HG03175 (cell line): ENCODE measurements around the gene SLC33A1.
"Not testable (repeated sequence)": the region's sequence is repeated elsewhere in the genome, so short reads cannot be mapped to it uniquely, and the experiment has no call there.

Experiments
- ATAC-seq: cut with Tn5 transposase; IDR thresholded peaks from one replicate; pipeline ENCODE4 v1.9.1; 2021; ENCODE audit warnings: mild to moderate bottlenecking, moderate library complexity; ENCODE audit not compliant: unreplicated experiment

The SLC33A1 gene

DNA sequence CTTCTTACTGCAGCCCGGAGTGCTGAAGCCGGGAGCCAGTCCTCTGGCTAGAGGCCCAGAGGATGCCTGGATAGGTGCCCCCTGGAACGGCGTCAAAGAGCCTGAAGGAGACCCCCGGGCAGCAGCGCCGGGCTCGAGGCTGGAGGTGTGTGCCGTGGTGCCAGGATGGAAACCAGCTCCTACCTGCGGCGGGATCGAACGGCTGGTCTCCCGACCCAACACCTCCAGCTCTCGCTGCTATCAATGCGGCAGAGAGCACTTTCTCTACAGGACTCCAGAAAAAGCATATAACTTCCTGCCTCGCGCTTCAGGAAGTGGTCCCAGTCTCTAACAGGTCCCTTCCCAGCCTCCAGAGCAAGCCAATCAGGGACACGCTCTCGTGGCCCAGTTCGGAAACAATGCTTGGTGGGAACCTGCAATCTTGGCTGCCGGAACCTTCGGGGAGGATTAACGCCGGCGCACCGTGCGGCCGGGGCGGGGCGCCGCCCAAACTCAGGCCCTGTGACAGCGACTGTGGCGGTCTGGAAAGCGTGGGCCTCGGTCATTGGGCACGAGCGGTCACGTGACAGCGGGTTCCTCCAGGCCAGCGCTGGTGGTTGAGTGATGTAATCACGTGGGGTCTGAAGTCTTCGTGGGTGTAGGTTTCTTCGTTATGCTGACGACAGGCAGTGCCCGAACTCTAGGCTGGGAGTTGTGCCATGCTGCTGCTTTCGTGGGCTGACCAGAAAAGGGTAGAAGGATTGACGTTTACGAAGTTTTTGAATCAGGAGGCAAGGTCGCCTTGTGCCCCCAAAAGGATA lies at the start of gene SLC33A1:
SLC33A1 (minus strand) TSS at position 287 of the 800 bp plus-strand sequence. CDS start 430 bp downstream, outside the sequence.
- peak; percentile 94 for ATAC-seq

DNA sequence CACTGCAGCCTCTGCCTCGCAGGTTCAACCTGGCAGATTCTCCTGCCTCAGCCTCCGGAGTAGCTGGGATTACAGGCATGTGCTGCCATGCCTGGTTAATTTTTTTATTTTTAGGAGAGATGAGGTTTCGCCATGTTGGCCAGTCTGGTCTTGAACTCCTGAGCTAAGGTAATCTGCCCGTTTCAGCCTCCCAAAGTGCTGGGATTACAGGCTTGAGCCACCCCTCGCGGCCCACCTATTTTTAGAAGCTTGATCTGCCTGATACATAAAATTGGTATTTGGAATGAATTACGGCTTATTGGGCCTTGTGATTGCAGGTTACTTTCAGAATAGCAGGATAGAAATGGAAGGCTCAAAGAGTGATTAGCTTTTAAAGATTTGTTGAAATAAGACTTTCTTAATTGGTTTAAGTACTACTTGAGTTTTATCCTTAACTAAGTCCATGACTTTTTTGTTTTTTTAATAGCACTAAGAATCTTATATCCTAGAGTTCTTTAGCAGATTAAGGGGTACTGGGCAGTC lies 41.2 kb upstream of the SLC33A1 start:
- no peak for ATAC-seq

DNA sequence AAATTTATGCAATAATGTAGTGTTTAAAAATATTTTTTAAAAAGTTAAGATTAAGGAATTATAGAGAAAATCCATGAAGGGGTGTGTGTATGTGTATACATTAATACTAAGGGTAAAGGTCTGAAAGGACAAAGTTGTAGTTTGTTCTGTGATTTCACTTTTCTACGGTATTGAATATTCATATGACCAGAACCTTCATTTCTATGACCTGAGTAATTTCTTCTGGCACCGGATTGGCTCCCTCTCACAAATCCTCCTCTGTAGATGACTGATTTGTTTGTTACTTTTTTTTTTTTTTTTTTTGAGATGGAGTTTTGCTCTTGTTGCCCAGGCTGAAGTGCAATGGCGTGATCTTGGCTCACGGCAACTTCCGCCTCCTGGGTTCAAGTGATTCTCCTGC lies 37.1 kb upstream of the SLC33A1 start:
- no peak for ATAC-seq

- no peak for ATAC-seq
These were observed 36.5 kb upstream of the SLC33A1 start for GRCh38 chr3:155890671-155891190.

- ATAC-seq = no peak
These were observed 35.7 kb upstream of the SLC33A1 start for GRCh38 chr3:155889952-155890351.

DNA sequence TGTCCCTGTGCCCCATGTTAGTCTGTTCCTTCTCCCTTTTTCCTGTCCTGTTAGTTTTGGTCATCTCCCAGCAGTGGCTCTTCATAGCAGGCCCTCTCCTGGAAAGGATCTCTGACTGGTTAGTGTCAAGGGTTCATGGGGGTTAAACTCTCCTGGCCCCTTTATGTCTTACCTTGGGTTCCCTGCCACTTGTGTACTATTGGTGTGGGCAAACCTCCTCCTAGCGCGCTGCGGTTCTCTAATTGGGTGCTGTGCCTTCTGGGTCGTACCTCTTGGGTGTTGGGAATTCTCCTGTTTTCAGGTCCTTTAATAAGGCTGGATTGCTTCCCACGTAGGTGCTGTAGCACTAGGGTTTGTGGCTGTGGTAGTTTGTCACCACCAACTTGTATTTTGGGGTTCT lies 35.0 kb upstream of the SLC33A1 start:
- ATAC-seq = no peak

DNA sequence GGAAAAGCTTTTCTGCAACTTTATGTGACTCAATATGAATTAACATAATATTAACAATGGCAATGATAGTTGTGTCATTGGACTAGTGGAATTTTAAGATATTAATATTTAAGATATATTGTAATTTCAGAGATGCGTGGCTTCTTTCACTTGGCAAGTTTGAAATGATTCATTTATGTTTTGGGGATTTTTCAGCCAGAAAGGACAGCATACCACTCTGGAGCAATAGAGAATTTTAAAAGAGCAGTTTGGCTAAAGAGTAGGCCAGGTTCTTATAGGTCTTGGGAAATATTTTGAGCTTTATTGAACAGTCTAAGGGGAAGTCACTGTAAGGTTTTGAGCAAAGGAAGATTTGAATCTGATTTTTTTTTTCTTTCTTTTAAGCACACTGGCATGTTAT lies 32.7 kb upstream of the SLC33A1 start:
- no peak for ATAC-seq

DNA sequence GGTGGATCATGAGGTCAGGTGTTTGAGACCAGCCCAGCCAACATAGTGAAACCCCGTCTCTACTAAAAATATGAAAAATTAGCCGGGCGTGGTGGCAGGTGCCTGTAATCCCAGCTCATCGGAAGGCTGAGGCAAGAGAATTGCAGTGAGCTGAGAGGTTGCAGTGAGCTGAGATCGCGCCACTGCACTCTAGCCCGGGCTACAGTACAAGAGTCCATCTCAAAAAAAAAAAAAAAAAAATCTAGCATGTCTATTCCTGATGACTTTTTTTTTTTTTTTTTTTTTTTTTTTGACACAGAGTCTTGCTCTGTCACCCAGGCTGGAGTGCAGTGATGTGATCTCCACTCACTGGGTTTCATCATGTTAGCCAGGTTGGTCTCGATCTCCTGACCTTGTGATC lies 32.1 kb upstream of the SLC33A1 start:
- ATAC-seq = not testable (repeated sequence)

DNA sequence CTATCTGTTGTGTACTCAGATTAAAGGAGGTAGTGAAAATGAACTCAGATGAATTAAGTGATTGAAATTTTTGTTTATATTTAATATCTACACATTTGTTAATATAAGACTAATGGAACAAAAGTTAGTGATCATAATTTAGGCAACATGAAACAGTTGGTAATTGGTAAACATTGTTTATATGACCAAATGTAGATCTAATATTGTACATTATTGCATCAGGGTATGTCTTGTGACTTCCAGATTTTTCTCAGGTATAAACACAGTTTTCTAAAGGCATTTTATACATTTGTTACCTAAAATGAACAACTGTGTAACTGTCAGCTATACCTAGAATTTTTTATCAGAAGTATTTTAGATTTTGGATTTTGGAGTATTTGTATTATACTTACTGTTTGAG lies 31.1 kb upstream of the SLC33A1 start:
- no peak for ATAC-seq

GRCh38 chr3:155884292-155884691 lies 30.1 kb upstream of the SLC33A1 start:
- ATAC-seq = no peak

DNA sequence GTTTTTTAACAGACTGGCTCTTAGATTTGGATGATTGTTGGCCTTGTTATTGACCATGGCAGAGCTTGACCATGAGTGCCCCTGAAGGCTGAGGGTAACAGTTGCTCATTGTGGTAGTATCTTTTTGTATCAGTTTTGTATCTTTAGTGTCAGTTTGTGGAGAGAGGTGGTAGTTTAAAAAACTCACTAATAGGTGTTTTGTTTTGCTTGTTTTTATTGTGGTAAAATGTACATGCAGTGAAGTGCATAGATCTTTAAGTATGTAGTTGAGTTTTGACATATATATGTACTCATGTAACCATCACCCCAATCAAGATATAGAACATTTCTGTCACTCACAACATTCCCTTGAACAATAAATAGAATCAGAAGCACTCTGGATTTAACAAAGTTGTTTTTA lies 26.1 kb upstream of the SLC33A1 start:
- ATAC-seq = no peak

GRCh38 chr3:155876503-155876902 lies 22.3 kb upstream of the SLC33A1 start:
- no peak for ATAC-seq

DNA sequence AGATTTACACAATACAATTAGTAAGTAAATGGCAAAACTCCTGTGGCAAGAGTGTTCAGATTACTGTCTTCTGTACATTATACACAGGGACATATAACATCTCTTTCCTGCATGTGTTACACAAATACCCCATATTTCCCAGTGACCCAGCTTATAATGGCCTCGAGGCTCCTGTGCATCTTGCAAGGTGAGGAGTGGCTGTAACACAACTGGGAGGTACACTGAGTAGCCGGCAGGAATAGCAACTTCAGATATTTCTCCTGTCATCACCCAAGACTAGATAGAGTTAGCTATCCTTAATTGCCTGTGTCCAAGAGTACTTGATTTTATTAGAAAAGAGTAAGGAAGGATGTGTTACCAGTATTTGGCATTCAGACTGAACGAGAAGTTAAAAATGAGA lies 21.8 kb upstream of the SLC33A1 start:
- ATAC-seq = no peak

DNA sequence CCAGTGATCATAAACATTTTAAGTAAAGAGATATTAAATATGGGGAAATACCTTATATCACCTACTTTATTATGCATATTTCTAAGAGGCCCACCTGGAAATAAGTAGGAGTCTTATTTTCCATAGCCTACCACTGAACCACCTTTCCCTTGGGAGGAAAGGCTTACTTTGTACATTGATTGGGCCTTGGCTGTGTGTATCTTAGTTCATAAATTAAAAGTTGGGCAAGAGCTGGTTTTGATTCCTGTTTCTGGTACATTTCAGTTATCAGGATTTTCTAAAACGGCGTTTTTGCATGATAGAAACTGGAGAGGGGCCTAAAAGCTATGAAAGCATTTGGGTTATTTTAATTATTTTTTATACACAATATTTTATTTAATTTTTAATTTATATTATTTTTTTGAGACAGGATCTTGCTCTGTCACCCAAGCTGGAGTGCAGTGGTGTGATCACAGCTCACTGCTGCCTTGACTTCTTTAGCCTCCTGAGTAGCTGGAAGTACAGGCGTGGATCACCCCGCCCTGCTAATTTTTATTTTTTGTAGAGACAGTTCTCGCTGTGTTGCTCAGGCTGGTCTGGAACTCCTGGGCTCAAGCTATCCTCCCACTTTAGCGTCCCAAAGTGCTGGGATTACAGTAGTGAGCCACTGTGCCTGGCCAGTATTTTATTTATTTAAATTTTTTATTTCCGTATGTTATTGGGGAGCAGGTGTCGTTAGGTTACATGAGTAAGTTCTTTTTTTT lies 18.8 kb upstream of the SLC33A1 start:
- no peak for ATAC-seq

DNA sequence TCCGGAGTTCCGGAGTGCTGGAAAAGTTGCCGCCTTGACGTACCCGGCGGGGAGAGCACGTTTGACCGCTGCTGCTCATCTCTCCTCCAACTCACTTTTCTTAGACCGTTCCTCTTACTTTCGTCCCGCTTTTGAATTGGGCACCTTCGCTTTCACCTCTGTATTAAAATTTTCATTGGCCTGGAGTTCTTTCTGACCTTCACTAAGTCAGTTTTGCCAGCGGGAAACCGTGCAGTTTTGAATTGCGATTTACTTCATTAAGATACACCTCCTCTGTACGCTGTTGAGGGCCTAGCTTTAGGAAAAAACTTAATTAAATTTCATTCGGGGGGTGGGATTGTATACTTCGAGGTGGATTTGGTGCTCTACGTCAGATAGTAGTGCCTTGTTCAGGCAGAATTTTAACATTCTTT lies 17.5 kb upstream of the SLC33A1 start:
- ATAC-seq = peak; percentile 1

GRCh38 chr3:155870945-155871745 lies 16.9 kb upstream of the SLC33A1 start:
- ATAC-seq = peak; percentile 22

- peak; percentile 90 for ATAC-seq
These were observed 16.1 kb upstream of the SLC33A1 start, which contains the start of gene GMPS for GRCh38 chr3:155870133-155870944. TSS of gene GMPS (plus strand) at chr3:155870650. CDS start at chr3:155870871, 221 bp downstream.

DNA sequence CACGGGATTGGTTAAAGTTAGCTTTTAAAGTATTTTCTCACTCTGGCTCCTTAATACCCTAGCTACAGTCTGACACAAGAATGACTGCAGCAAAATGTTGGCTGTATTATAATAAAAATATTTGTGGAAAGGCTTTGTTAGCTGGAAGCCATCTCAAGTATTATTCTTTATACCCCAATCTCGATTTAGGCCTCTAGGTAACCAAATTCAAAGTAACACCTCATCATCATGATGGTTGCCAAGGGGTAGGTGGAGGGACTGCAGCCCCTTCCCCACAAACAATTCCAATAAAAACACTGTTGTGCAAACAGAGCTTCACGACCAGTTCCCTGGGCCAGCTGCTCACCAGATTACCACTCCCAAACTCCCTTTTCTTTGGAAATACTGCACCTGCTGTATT lies 15.5 kb upstream of the SLC33A1 start:
- ATAC-seq = peak; percentile 0

GRCh38 chr3:155863072-155863784 lies 9.0 kb upstream of the SLC33A1 start:
- ATAC-seq = no peak
